GDM1 (cell line): Measurements from ENCODE around the gene ICAM4.
"Not testable (repeated sequence)": the region's sequence is repeated elsewhere in the genome, so short reads cannot be mapped to it uniquely, and the experiment has no call there.

ENCODE experiments used
- DNase-seq: peaks from one replicate; lab custom pipeline; 2025; lab: John Stamatoyannopoulos, UW

The ICAM4 gene

GRCh38 chr19:10269333-10270179 lies 17.2 kb upstream of the ICAM4 start:
- DNase-seq, result peak; percentile 80

GRCh38 chr19:10270180-10270615 lies 16.6 kb upstream of the ICAM4 start:
- DNase-seq, result peak; percentile 72

GRCh38 chr19:10270616-10271394 lies 15.9 kb upstream of the ICAM4 start, which contains the start of gene ICAM1:
ICAM1 (plus strand) TSS chr19:10271120; CDS start chr19:10271160, 40 bp downstream.
- peak; percentile 30 for DNase-seq

DNA sequence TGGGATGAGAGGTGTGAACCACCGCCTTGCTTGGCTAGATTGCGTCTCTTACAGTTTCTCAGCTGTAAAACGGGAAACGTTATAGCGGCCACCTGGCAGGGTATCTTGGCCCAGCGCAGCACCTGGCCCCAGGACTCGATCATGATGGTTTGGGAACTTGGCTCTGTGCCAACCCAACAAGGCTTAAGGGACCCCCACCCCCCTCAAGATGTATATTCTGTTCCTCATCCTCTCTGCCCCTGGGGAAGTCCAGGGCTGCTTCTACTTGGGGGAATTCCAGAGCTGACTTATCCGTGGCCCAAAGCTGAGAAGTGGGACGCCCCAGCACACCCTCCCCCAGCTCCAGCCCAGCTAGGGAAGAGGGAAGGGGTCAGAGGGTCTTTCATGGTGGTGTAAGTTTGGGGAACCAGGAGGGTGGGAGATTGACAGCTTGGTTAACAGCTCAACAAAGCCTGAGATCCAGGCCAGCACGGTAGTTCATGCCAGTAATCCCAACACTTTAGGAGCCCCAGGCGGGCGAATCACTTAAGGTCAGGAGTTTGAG lies 15.1 kb upstream of the ICAM4 start:
- DNase-seq, result no peak

GRCh38 chr19:10274589-10274988 lies 12.2 kb upstream of the ICAM4 start:
- no peak for DNase-seq

- DNase-seq, result no peak
Measured at GRCh38 chr19:10277795-10278589, 8.8 kb upstream of the ICAM4 start.

GRCh38 chr19:10278935-10279334 lies 7.8 kb upstream of the ICAM4 start:
- DNase-seq, result no peak

DNA sequence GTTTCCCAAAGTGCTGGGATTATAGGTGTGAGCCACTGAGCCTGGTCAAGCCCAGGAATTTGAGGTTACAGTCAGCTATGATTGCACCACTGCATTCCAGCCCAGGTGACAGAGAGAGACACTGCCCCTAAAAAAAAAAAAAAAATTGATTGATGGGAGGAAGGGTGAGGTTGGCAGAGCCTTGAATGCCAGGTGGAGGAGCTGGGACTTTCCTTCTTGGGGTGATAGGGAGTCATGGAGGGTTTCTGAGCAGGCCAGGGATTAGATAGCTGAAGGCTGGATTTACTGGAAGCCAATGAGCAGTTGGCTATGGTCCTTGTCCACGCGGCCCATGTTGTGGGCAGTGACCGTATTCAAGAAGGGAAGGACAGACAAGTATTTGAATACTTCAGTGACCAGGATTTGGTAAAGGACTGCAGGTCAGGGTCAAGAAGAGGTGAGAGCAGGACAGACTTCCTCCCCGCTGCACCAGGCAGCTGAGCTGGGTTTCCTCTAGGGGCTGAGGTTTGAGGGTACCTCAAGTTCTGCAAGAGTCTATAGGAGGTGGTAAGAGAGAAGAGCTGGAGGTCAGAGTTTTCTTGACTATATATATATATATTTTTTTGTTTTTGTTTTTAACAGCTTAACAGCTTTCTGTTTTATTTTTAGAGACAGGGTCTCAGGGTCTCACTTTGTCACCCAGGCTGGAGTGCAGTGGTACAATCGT lies 6.9 kb upstream of the ICAM4 start:
- DNase-seq, result peak; percentile 32

GRCh38 chr19:10282043-10282442 lies 4.7 kb upstream of the ICAM4 start:
- not testable (repeated sequence) for DNase-seq

- no peak for DNase-seq
Measured at GRCh38 chr19:10283301-10284064, 3.3 kb upstream of the ICAM4 start.

DNA sequence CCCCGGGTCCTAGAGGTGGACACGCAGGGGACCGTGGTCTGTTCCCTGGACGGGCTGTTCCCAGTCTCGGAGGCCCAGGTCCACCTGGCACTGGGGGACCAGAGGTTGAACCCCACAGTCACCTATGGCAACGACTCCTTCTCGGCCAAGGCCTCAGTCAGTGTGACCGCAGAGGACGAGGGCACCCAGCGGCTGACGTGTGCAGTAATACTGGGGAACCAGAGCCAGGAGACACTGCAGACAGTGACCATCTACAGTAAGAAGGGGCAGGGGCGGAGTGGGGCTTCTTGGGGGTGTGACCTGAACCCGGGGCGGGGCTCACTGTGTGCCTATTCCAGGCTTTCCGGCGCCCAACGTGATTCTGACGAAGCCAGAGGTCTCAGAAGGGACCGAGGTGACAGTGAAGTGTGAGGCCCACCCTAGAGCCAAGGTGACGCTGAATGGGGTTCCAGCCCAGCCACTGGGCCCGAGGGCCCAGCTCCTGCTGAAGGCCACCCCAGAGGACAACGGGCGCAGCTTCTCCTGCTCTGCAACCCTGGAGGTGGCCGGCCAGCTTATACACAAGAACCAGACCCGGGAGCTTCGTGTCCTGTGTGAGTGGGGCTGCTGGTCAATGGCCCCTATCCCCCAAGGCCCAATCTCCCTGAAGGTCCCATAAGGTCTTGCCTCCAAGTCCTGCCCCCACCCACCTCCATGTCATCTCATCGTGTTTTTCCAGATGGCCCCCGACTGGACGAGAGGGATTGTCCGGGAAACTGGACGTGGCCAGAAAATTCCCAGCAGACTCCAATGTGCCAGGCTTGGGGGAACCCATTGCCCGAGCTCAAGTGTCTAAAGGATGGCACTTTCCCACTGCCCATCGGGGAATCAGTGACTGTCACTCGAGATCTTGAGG lies 2.4 kb upstream of the ICAM4 start:
- no peak for DNase-seq

DNA sequence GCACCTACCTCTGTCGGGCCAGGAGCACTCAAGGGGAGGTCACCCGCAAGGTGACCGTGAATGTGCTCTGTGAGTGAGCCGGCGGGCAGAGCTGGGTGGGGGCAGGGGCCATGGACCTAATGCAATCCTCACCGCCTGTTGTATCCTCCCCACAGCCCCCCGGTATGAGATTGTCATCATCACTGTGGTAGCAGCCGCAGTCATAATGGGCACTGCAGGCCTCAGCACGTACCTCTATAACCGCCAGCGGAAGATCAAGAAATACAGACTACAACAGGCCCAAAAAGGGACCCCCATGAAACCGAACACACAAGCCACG lies 1.8 kb upstream of the ICAM4 start:
- no peak for DNase-seq

GRCh38 chr19:10285393-10285792 lies 1.4 kb upstream of the ICAM4 start:
- peak; percentile 51 for DNase-seq

DNA sequence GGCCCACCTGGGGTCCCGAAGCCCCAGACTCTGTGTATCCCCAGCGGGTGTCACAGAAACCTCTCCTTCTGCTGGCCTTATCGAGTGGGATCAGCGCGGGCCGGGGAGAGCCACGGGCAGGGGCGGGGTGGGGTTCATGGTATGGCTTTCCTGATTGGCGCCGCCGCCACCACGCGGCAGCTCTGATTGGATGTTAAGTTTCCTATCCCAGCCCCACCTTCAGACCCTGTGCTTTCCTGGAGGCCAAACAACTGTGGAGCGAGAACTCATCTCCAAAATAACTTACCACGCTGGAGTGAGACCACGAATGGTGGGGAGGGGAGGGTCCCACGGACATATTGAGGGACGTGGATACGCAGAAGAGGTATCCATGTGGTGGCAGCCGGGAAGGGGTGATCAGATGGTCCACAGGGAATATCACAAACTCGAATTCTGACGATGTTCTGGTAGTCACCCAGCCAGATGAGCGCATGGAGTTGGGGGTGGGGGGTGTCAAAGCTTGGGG lies 2.0 kb downstream of the ICAM4 start:
- DNase-seq, result peak; percentile 76

GRCh38 chr19:10289167-10289835 lies 2.5 kb downstream of the ICAM4 start:
- DNase-seq, result peak; percentile 86

- no peak for DNase-seq
Measured at GRCh38 chr19:10289836-10290356, 3.1 kb downstream of the ICAM4 start, which contains the start of gene ICAM5. ICAM5 (plus strand) TSS chr19:10289952; CDS start chr19:10290044, 92 bp downstream.

DNA sequence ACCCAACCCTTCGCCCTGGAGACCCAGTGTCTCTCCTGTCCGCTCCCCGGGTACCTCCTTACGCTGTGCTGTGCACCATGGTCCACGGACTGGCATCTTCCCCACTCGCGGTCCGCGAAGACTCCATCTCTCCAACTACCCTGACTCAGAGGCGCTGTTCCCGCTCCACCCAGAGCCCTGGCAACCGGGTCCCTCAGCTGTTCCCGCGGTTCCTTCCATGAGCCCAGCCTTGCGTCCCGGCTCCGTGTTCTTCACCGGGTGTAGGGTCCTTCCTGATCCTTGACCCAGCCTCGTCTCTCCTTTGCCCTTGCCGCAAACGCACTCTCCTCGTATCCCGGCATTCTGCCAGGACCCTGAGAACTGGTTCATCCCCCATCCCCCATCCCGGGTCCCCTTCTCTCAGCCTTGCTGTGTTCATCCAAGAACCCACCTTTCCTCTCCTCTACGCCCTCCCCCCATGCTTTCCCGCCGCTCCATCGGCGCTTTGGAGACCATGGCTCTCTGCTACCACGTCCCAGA lies 3.7 kb downstream of the ICAM4 start:
- DNase-seq, result no peak

DNA sequence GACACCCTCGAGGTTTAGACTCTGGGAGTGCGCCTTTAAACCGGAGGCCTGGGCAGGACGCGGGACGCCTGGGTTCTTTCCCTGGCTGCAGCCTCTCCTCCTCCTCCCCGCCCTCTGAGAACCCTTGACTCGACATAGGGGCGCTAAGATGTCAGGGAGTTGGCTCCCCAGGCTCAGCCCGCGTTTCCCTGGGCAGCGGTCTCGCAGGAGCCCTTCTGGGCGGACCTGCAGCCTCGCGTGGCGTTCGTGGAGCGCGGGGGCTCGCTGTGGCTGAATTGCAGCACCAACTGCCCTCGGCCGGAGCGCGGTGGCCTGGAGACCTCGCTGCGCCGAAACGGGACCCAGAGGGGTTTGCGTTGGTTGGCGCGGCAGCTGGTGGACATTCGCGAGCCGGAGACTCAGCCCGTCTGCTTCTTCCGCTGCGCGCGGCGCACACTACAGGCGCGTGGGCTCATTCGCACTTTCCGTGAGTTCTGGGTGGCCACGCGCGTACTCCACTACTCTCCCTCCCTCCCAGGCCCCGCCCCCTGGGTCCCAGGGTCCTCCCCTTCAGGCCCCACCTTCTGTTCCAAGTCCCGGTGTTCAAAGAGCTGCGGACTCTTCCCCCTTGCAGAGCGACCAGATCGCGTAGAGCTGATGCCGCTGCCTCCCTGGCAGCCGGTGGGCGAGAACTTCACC lies 4.3 kb downstream of the ICAM4 start:
- DNase-seq, result peak; percentile 56
